ENCODE data around the gene KCTD19. TPM values are rescaled to one million over a fixed set of nuclear protein-coding genes. Genes with fewer than 3 reads are reported as not detected.

KCTD19 gene
- total RNA-seq, 1 experiment from 2014 or later: 3.8 TPM

DNA sequence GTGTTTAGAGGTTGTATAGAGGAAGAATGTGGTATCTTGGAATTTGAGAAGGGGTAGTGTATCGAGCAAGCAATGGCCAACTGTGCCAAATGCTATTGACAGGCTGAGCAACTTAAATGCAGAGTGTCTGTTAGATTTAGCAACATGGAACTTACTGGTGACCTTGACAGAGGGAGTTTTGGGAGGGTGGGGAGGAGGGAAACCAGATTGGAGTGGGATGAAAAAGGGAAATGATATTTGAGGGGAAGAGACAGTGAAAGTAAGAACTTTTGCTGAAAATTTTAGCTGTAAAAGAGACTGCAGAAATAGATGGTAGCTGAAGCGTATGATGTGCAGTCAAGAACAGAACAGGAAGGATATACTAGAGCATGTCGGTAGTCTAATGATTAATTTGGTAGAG lies 1.2 kb upstream of the KCTD19 start:
- H3K27me3 Mint-ChIP-seq (ENCODE audit: unreplicated experiment): no peaks in the 10 kb centered on the region
- H3K27ac Mint-ChIP-seq (ENCODE audit: unreplicated experiment): peak overlapping the region; percentile 4
- peak overlapping the region; percentile 79 for H3K4me3 Mint-ChIP-seq (ENCODE audit: low read depth, unreplicated experiment)
- peaks cover 25% of the 10 kb centered on the region for H3K36me3 Mint-ChIP-seq (ENCODE audit: insufficient read depth, unreplicated experiment)
- BruUV-seq (replicated peaks): no TSS peak
- TF ChIP-seq, protein P1, sequence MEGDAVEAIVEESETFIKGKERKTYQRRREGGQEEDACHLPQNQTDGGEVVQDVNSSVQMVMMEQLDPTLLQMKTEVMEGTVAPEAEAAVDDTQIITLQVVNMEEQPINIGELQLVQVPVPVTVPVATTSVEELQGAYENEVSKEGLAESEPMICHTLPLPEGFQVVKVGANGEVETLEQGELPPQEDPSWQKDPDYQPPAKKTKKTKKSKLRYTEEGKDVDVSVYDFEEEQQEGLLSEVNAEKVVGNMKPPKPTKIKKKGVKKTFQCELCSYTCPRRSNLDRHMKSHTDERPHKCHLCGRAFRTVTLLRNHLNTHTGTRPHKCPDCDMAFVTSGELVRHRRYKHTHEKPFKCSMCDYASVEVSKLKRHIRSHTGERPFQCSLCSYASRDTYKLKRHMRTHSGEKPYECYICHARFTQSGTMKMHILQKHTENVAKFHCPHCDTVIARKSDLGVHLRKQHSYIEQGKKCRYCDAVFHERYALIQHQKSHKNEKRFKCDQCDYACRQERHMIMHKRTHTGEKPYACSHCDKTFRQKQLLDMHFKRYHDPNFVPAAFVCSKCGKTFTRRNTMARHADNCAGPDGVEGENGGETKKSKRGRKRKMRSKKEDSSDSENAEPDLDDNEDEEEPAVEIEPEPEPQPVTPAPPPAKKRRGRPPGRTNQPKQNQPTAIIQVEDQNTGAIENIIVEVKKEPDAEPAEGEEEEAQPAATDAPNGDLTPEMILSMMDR (IDR thresholded peaks at IDR 0.05; ENCODE audit: unreplicated experiment): no peak
- peaks cover 2% of the 10 kb centered on the region for H3K9me3 Mint-ChIP-seq (ENCODE audit: low read depth, unreplicated experiment)
- CTCF ChIA-PET: interaction anchor here (0.6 to 2.1 kb wide), 9 partner anchors 11 to 113 kb away, joined by 3 to 28 read pairs (median 7); no protein-coding TSS in a partner anchor
- H3K4me1 Mint-ChIP-seq (ENCODE audit: low read depth, unreplicated experiment): peaks cover 40% of the 10 kb centered on the region
- no peak for DNase-seq
- intact Hi-C loops (cut with micrococcal nuclease; ENCODE audit: unreplicated experiment): loop anchor here (2.0 to 5.0 kb wide), 2 partner anchors 35 to 67 kb away; no protein-coding TSS in a partner anchor

DNA sequence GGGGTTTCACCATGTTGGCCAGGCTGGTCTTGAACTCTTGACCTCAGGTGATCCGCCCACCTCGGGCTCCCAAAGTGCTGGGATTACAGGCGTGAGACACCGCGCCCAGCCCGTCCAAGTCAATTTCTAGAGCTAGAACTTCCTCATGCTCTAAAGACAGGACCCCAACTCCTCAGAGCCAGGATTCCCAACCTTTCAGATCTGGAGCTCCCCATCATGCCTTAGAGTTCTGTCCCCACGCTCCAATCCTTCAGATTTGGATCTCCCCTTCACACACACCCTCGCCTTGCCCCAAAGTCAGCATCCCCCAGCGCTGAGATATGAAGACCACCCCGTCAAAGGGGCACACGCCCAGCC lies 448 bp downstream of the KCTD19 start:
- Mint-ChIP-seq H3K27ac (ENCODE audit: unreplicated experiment) (peak overlapping the region; percentile 4), H3K36me3 (ENCODE audit: insufficient read depth, unreplicated experiment) (peaks cover 25% of the 10 kb centered on the region), H3K27me3 (ENCODE audit: unreplicated experiment) (no peaks in the 10 kb centered on the region), H3K9me3 (ENCODE audit: low read depth, unreplicated experiment) (peaks cover 2% of the 10 kb centered on the region), H3K4me1 (ENCODE audit: low read depth, unreplicated experiment) (peaks cover 38% of the 10 kb centered on the region), H3K4me3 (ENCODE audit: low read depth, unreplicated experiment) (peak overlapping the region; percentile 79)
- CTCF ChIA-PET: interaction anchor here (0.6 to 2.1 kb wide), 8 partner anchors 11 to 126 kb away, joined by 3 to 28 read pairs (median 6); partner anchors contain the start of gene TPPP3
- no TSS peak for BruUV-seq (replicated peaks)
- TF ChIP-seq, protein P1 (IDR thresholded peaks at IDR 0.05; ENCODE audit: unreplicated experiment): no peak
- intact Hi-C loops (cut with micrococcal nuclease; ENCODE audit: unreplicated experiment): loop anchor here (2.0 to 5.0 kb wide), 2 partner anchors 36 to 69 kb away; no protein-coding TSS in a partner anchor
- DNase-seq: no peak

DNA sequence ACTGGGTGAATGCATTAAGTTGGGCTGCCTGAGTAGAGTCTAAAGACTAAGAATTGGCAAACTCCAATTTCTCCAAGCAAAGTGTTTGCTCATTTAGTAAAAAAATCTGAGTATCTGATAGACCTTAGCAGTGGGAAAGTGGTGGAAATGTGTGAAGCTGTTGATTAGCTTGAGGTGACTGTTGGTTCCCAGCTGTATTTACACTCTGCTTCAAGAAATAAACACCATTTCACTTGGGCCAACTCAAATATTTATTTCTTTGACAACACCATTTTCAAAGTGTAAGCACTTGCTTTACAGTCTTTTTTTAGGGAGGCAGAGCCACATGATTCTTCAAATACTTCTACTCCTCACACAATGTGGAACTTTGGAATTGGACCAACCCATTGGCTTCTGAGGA lies 8.7 kb downstream of the KCTD19 start:
- no peak overlapping the region for H3K4me3 Mint-ChIP-seq (ENCODE audit: low read depth, unreplicated experiment)
- intact Hi-C loops (cut with micrococcal nuclease; ENCODE audit: unreplicated experiment): no loop called here
- peaks cover 2% of the 10 kb centered on the region for H3K4me1 Mint-ChIP-seq (ENCODE audit: low read depth, unreplicated experiment)
- no TSS peak for BruUV-seq (replicated peaks)
- no peak for DNase-seq
- H3K36me3 Mint-ChIP-seq (ENCODE audit: insufficient read depth, unreplicated experiment): no peaks in the 10 kb centered on the region
- no peaks in the 10 kb centered on the region for H3K27me3 Mint-ChIP-seq (ENCODE audit: unreplicated experiment)
- H3K27ac Mint-ChIP-seq (ENCODE audit: unreplicated experiment): no peak overlapping the region
- TF ChIP-seq, protein P1 (IDR thresholded peaks at IDR 0.05; ENCODE audit: unreplicated experiment): no peak
- CTCF ChIA-PET: no interaction called here
- H3K9me3 Mint-ChIP-seq (ENCODE audit: low read depth, unreplicated experiment): no peaks in the 10 kb centered on the region

DNA sequence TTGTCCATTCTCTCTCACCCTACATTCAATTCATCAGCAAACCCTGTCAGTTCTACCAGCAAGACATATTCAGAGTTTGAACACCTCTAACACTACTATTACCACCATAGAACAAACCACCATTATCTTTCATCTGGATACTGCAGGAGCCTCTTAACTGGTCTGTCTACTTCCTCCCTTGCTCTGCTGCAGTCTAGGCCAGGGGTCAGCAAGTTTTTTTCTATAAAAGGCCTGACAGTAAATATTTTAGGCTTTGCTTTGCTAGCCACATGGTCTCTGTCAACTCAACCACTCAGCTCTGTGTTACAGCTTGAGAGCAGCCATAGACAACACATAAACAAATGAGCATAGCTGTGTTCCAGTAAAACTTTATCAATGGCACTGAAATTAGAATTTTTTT lies 13.8 kb downstream of the KCTD19 start:
- no peak for DNase-seq
- no TSS peak for BruUV-seq (replicated peaks)
- intact Hi-C loops (cut with micrococcal nuclease; ENCODE audit: unreplicated experiment): no loop called here
- Mint-ChIP-seq H3K4me1 (ENCODE audit: low read depth, unreplicated experiment) (peaks cover 13% of the 10 kb centered on the region), H3K36me3 (ENCODE audit: insufficient read depth, unreplicated experiment) (no peaks in the 10 kb centered on the region), H3K27me3 (ENCODE audit: unreplicated experiment) (no peaks in the 10 kb centered on the region), H3K9me3 (ENCODE audit: low read depth, unreplicated experiment) (no peaks in the 10 kb centered on the region), H3K4me3 (ENCODE audit: low read depth, unreplicated experiment) (no peak overlapping the region), H3K27ac (ENCODE audit: unreplicated experiment) (no peak overlapping the region)
- CTCF ChIA-PET: interaction anchor here (0.5 to 0.6 kb wide), 2 partner anchors 69 to 177 kb away, joined by 3 read pairs; no protein-coding TSS in a partner anchor
- TF ChIP-seq, protein P1 (IDR thresholded peaks at IDR 0.05; ENCODE audit: unreplicated experiment): no peak

All from Calu3 (cell line).